BLaER1 (cell line): ENCODE measurements around the gene MRE11.
A peak's percentile ranks its signal among the peaks of the same experiment; 100 is the strongest.

Experiments
- H3K27ac ChIP-seq: shearing (Covaris generic); formaldehyde crosslinking; 2 replicates; pipeline ENCODE4 v1.8.1; 2022
- H3K27me3 ChIP-seq: shearing (Covaris generic); formaldehyde crosslinking; 2 replicates; pipeline ENCODE4 v1.8.1; 2022
- H3K36me3 ChIP-seq: shearing (Covaris generic); formaldehyde crosslinking; 2 replicates; pipeline ENCODE4 v1.8.1; 2022
- H3K4me1 ChIP-seq: shearing (Covaris generic); formaldehyde crosslinking; 2 replicates; pipeline ENCODE4 v1.8.1; 2022
- H3K4me2 ChIP-seq: shearing (Covaris generic); formaldehyde crosslinking; 2 replicates; pipeline ENCODE4 v1.8.1; 2022
- H3K4me3 ChIP-seq: shearing (Covaris generic); formaldehyde crosslinking; 2 replicates; pipeline ENCODE4 v1.8.1; 2022
- H3K9ac ChIP-seq: shearing (Covaris generic); formaldehyde crosslinking; 2 replicates; pipeline ENCODE4 v1.8.1; 2022
- H3K9me3 ChIP-seq: shearing (Covaris generic); formaldehyde crosslinking; 2 replicates; pipeline ENCODE4 v1.8.1; 2022
- H4K20me1 ChIP-seq: shearing (Covaris generic); formaldehyde crosslinking; 2 replicates; pipeline ENCODE4 v1.8.1; 2022
- Cebpa-rat ChIP-seq: shearing (Covaris generic); IDR thresholded peaks from 2 replicates; pipeline ENCODE4 v1.8.1; 2022

The MRE11 gene

GRCh38 chr11:94525546-94526324 is 32.1 kb upstream of the MRE11 start:
- H3K9me3 ChIP-seq: no peaks in the 10 kb centered on the region
- no peaks in the 10 kb centered on the region for H3K36me3 ChIP-seq
- H3K4me1 ChIP-seq: no peaks in the 10 kb centered on the region
- H3K27me3 ChIP-seq: no peaks in the 10 kb centered on the region
- TF ChIP-seq Cebpa-rat: no peak
- no peak overlapping the region for H3K4me2 ChIP-seq
- H3K9ac ChIP-seq: no peak overlapping the region
- H4K20me1 ChIP-seq: no peaks in the 10 kb centered on the region
- H3K27ac ChIP-seq: no peak overlapping the region
- no peak overlapping the region for H3K4me3 ChIP-seq

GRCh38 chr11:94524341-94524740 is 30.7 kb upstream of the MRE11 start:
- no peak for TF ChIP-seq Cebpa-rat
- Histone ChIP-seq H3K36me3 (no peaks in the 10 kb centered on the region), H3K4me1 (no peaks in the 10 kb centered on the region), H3K4me3 (no peak overlapping the region), H3K9me3 (no peaks in the 10 kb centered on the region), H4K20me1 (no peaks in the 10 kb centered on the region), H3K4me2 (no peak overlapping the region), H3K27ac (no peak overlapping the region), H3K27me3 (no peaks in the 10 kb centered on the region), H3K9ac (no peak overlapping the region)

- H4K20me1 ChIP-seq: no peaks in the 10 kb centered on the region
- H3K36me3 ChIP-seq: no peaks in the 10 kb centered on the region
- H3K9me3 ChIP-seq: no peaks in the 10 kb centered on the region
- no peak overlapping the region for H3K9ac ChIP-seq
- H3K27me3 ChIP-seq: no peaks in the 10 kb centered on the region
- no peak overlapping the region for H3K27ac ChIP-seq
- no peak for TF ChIP-seq Cebpa-rat
- H3K4me1 ChIP-seq: no peaks in the 10 kb centered on the region
- no peak overlapping the region for H3K4me3 ChIP-seq
- H3K4me2 ChIP-seq: no peak overlapping the region
Measured at GRCh38 chr11:94521684-94522083, 28.0 kb upstream of the MRE11 start.

GRCh38 chr11:94519478-94520084 is 25.9 kb upstream of the MRE11 start:
- Histone ChIP-seq H3K9ac (no peak overlapping the region), H3K4me2 (no peak overlapping the region), H3K4me1 (no peaks in the 10 kb centered on the region), H3K36me3 (no peaks in the 10 kb centered on the region), H3K27ac (no peak overlapping the region), H4K20me1 (no peaks in the 10 kb centered on the region), H3K4me3 (no peak overlapping the region), H3K9me3 (no peaks in the 10 kb centered on the region), H3K27me3 (no peaks in the 10 kb centered on the region)
- TF ChIP-seq Cebpa-rat: no peak

GRCh38 chr11:94518300-94518699 is 24.7 kb upstream of the MRE11 start:
- no peak overlapping the region for H3K4me3 ChIP-seq
- no peaks in the 10 kb centered on the region for H3K9me3 ChIP-seq
- H3K36me3 ChIP-seq: no peaks in the 10 kb centered on the region
- H3K9ac ChIP-seq: no peak overlapping the region
- TF ChIP-seq Cebpa-rat: no peak
- H3K27ac ChIP-seq: no peak overlapping the region
- no peaks in the 10 kb centered on the region for H3K27me3 ChIP-seq
- H4K20me1 ChIP-seq: no peaks in the 10 kb centered on the region
- H3K4me1 ChIP-seq: peaks cover 5% of the 10 kb centered on the region; the same call in 1 of the 2 replicates
- H3K4me2 ChIP-seq: no peak overlapping the region

GRCh38 chr11:94516725-94517124 is 23.1 kb upstream of the MRE11 start:
- no peaks in the 10 kb centered on the region for H4K20me1 ChIP-seq
- peaks cover 14% of the 10 kb centered on the region for H3K27me3 ChIP-seq
- H3K4me1 ChIP-seq: peaks cover 16% of the 10 kb centered on the region
- TF ChIP-seq Cebpa-rat: no peak
- H3K4me2 ChIP-seq: no peak overlapping the region
- H3K9me3 ChIP-seq: no peaks in the 10 kb centered on the region
- H3K36me3 ChIP-seq: no peaks in the 10 kb centered on the region
- no peak overlapping the region for H3K27ac ChIP-seq
- H3K4me3 ChIP-seq: no peak overlapping the region
- H3K9ac ChIP-seq: no peak overlapping the region

GRCh38 chr11:94515398-94515797 is 21.8 kb upstream of the MRE11 start:
- Histone ChIP-seq H3K4me1 (peaks cover 16% of the 10 kb centered on the region), H3K4me3 (no peak overlapping the region), H3K9me3 (no peaks in the 10 kb centered on the region), H3K36me3 (no peaks in the 10 kb centered on the region), H3K9ac (no peak overlapping the region), H3K4me2 (no peak overlapping the region), H3K27me3 (peaks cover 14% of the 10 kb centered on the region), H3K27ac (no peak overlapping the region), H4K20me1 (no peaks in the 10 kb centered on the region)
- no peak for TF ChIP-seq Cebpa-rat

- no peak for TF ChIP-seq Cebpa-rat
- Histone ChIP-seq H3K4me2 (peak overlapping the region; percentile 81; the same call in 1 of the 2 replicates), H3K9ac (no peak overlapping the region), H3K27ac (no peak overlapping the region), H4K20me1 (no peaks in the 10 kb centered on the region), H3K27me3 (peaks cover 14% of the 10 kb centered on the region), H3K36me3 (no peaks in the 10 kb centered on the region), H3K4me1 (peaks cover 16% of the 10 kb centered on the region), H3K4me3 (no peak overlapping the region), H3K9me3 (no peaks in the 10 kb centered on the region)
Measured at GRCh38 chr11:94513091-94513490, 19.4 kb upstream of the MRE11 start.

GRCh38 chr11:94511932-94512781 is 18.5 kb upstream of the MRE11 start, which contains the start of gene C11orf97:
C11orf97 (plus strand) TSS chr11:94512461; CDS start chr11:94512529, 68 bp downstream.
- H3K36me3 ChIP-seq: no peaks in the 10 kb centered on the region
- H3K4me1 ChIP-seq: peaks cover 16% of the 10 kb centered on the region
- no peak within 1 kb of the TSS for H3K27ac ChIP-seq
- H3K27me3 ChIP-seq: peaks cover 14% of the 10 kb centered on the region
- 0 out of 2 replicates have a peak within 1 kb of the TSS, but pooled peaks have one; percentile 26 for H3K9ac ChIP-seq
- peak within 1 kb of the TSS; percentile 60 for H3K4me3 ChIP-seq
- no peaks in the 10 kb centered on the region for H4K20me1 ChIP-seq
- no peak for TF ChIP-seq Cebpa-rat
- H3K9me3 ChIP-seq: no peaks in the 10 kb centered on the region
- peak within 1 kb of the TSS; percentile 81 for H3K4me2 ChIP-seq
